ENCODE data around the gene CADM2. TPM values are rescaled to one million over a fixed set of nuclear protein-coding genes. Genes with fewer than 3 reads are reported as not detected.

CADM2 gene
- total RNA-seq, 1 experiment from 2014 or later: 10.9 TPM

- Histone ChIP-seq H3K23me2 (ENCODE audit: insufficient read length, low read depth, low read length, poor library complexity, severe bottlenecking) (no peaks in the 10 kb centered on the region), H2AK5ac (ENCODE audit: insufficient read length, low read length) (no peak overlapping the region), H3K14ac (ENCODE audit: insufficient read depth, low read length) (no peak overlapping the region), H2BK15ac (ENCODE audit: low read depth, low read length) (no peak overlapping the region), H3K79me2 (ENCODE audit: insufficient read depth, low read length) (no peaks in the 10 kb centered on the region), H3K18ac (ENCODE audit: insufficient read length, low read depth, low read length) (no peak overlapping the region), H3K56ac (ENCODE audit: insufficient read length, low read depth, low read length) (no peak overlapping the region), H4K8ac (replicated peaks; ENCODE audit: insufficient read length, low read depth, low read length) (no peak overlapping the region), H2BK20ac (ENCODE audit: low read depth, low read length, poor library complexity, severe bottlenecking) (no peak overlapping the region), H3K9ac (ENCODE audit: extremely low read depth, insufficient read length, low read length) (no peak overlapping the region), H4K20me1 (ENCODE audit: control insufficient read depth, insufficient read depth, insufficient read length) (no peaks in the 10 kb centered on the region), H3K27me3 (ENCODE audit: insufficient read depth, low read length) (no peaks in the 10 kb centered on the region), H4K91ac (ENCODE audit: insufficient read length, low read depth, low read length) (no peak overlapping the region), H2BK5ac (ENCODE audit: insufficient read length, low read length) (no peak overlapping the region), H3K27ac (ENCODE audit: insufficient read length, low read depth, low read length) (no peak overlapping the region), H4K5ac (ENCODE audit: insufficient read length, low read depth, low read length) (no peak overlapping the region), H2BK12ac (ENCODE audit: insufficient read length, low read depth, low read length) (no peak overlapping the region), H2AFZ (ENCODE audit: low read length) (no peak overlapping the region), H3K4ac (ENCODE audit: low read depth, low read length) (no peak overlapping the region), H2BK120ac (ENCODE audit: low read depth, low read length, poor library complexity, severe bottlenecking) (no peak overlapping the region), H3K4me2 (ENCODE audit: insufficient read depth, insufficient read length, low read length) (no peak overlapping the region), H3K4me1 (ENCODE audit: insufficient read depth, low read length) (no peaks in the 10 kb centered on the region), H3T11ph (ENCODE audit: low read length) (no peak overlapping the region), H3K9me3 (ENCODE audit: control insufficient read depth, low read depth, low read length) (no peaks in the 10 kb centered on the region), H3K23ac (ENCODE audit: insufficient read length, low read depth, low read length) (no peak overlapping the region), H3K79me1 (ENCODE audit: insufficient read depth, low read depth, low read length, poor library complexity, severe bottlenecking) (no peaks in the 10 kb centered on the region)
- no peak for TF ChIP-seq CTCF (conservative IDR thresholded peaks at IDR 0.05)
- Mint-ChIP-seq H3K4me1 (no peaks in the 10 kb centered on the region), H3K27ac (no peak overlapping the region), H3K27me3 (ENCODE audit: low read depth) (no peaks in the 10 kb centered on the region), H3K4me3 (no peak overlapping the region), H3K36me3 (ENCODE audit: insufficient read depth in 1 of 3, low read depth in 3 of 3) (no peaks in the 10 kb centered on the region), H3K9me3 (no peaks in the 10 kb centered on the region)
- no CpG with 5 or more reads among the region's 2 CpGs for WGBS (ENCODE audit: extremely low coverage, insufficient read length, low lambda C conversion rate)
- DNase-seq: no peak
These were observed 285.7 kb downstream of the CADM2 start for GRCh38 chr3:85244519-85244918.

All from H9 (cell line).